ENCODE measurements around the gene ATP11C. TPM values are rescaled to one million over a fixed set of nuclear protein-coding genes. Genes with fewer than 3 reads are reported as not detected.

The ATP11C gene
- polyA plus RNA-seq, 1 experiment = 43.4 TPM

- POLR2A ChIA-PET = no interaction called here
- Histone ChIP-seq H3K27ac (ENCODE audit: low read depth, low read length) (no peak overlapping the region), H3K27me3 (ENCODE audit: control insufficient read depth, insufficient read depth, low read length) (no peaks in the 10 kb centered on the region), H3K4me3 (ENCODE audit: low read depth, low read length) (no peak overlapping the region), H3K9me3 (ENCODE audit: control insufficient read depth, insufficient read depth, low read length) (no peaks in the 10 kb centered on the region)
- DNase-seq (ENCODE audit: low read depth, low spot score) = no peak
- CTCF ChIA-PET = interaction anchor here (0.6 to 0.9 kb wide), 3 partner anchors 11 to 1044 kb away, joined by 3 read pairs; no protein-coding TSS in a partner anchor
- TF ChIP-seq CTCF (IDR thresholded peaks at IDR 0.05; ENCODE audit: low read depth, low read length) = no peak
These were observed 100.0 kb downstream of the ATP11C start for GRCh38 chrX:139832718-139833309.

- POLR2A ChIA-PET = no interaction called here
- peak; percentile 18 for DNase-seq (ENCODE audit: low read depth, low spot score)
- Histone ChIP-seq H3K27ac (ENCODE audit: low read depth, low read length) (no peak overlapping the region), H3K27me3 (ENCODE audit: control insufficient read depth, insufficient read depth, low read length) (no peaks in the 10 kb centered on the region), H3K9me3 (ENCODE audit: control insufficient read depth, insufficient read depth, low read length) (no peaks in the 10 kb centered on the region), H3K4me3 (ENCODE audit: low read depth, low read length) (no peak overlapping the region)
- CTCF ChIA-PET = interaction anchor here (0.6 to 0.9 kb wide), 2 partner anchors 10 to 42 kb away, joined by 3 read pairs; no protein-coding TSS in a partner anchor
- TF ChIP-seq CTCF (IDR thresholded peaks at IDR 0.05; ENCODE audit: low read depth, low read length) = no peak
These were observed 101.0 kb downstream of the ATP11C start for GRCh38 chrX:139831675-139832456.

GRCh38 chrX:139831017-139831416, 101.8 kb downstream of the ATP11C start:
- no peak for TF ChIP-seq CTCF (IDR thresholded peaks at IDR 0.05; ENCODE audit: low read depth, low read length)
- POLR2A ChIA-PET = no interaction called here
- CTCF ChIA-PET = no interaction called here
- no peak overlapping the region for H3K4me3 ChIP-seq (ENCODE audit: low read depth, low read length)
- no peak overlapping the region for H3K27ac ChIP-seq (ENCODE audit: low read depth, low read length)
- H3K27me3 ChIP-seq (ENCODE audit: control insufficient read depth, insufficient read depth, low read length) = no peaks in the 10 kb centered on the region
- no peaks in the 10 kb centered on the region for H3K9me3 ChIP-seq (ENCODE audit: control insufficient read depth, insufficient read depth, low read length)
- no peak for DNase-seq (ENCODE audit: low read depth, low spot score)

- ChIA-PET POLR2A (no interaction called here), CTCF (no interaction called here)
These were observed 104.0 kb downstream of the ATP11C start for GRCh38 chrX:139828830-139829229.

More at GRCh38 chrX:139828830-139829229, 104.0 kb downstream of the ATP11C start:
- DNase-seq (ENCODE audit: low read depth, low spot score) = no peak
- Histone ChIP-seq H3K9me3 (ENCODE audit: control insufficient read depth, insufficient read depth, low read length) (no peaks in the 10 kb centered on the region), H3K27ac (ENCODE audit: low read depth, low read length) (no peak overlapping the region), H3K4me3 (ENCODE audit: low read depth, low read length) (no peak overlapping the region), H3K27me3 (ENCODE audit: control insufficient read depth, insufficient read depth, low read length) (no peaks in the 10 kb centered on the region)
- no peak for TF ChIP-seq CTCF (IDR thresholded peaks at IDR 0.05; ENCODE audit: low read depth, low read length)
